ENCODE data around the gene SLC25A21. TPM values are rescaled to one million over a fixed set of nuclear protein-coding genes. Genes with fewer than 3 reads are reported as not detected.

The SLC25A21 gene
- total and polyA plus RNA-seq, 7 donors = 0.07 to 0.37 (median 0.18) TPM; not detected in 1

- H3K4me3 ChIP-seq = no peak overlapping the region
- WGBS, 3 donors = 74 to 81% (median 74%) methylated on average over 2 of the region's 2 CpGs
- DNase-seq = no peak
- no peaks in the 10 kb centered on the region for H3K36me3 ChIP-seq (ENCODE audit: insufficient read depth in 1 of 2, low read depth in 1 of 2)
- H3K27ac ChIP-seq = no peak overlapping the region
- no peak for ATAC-seq
- no peaks in the 10 kb centered on the region for H3K27me3 ChIP-seq (ENCODE audit: insufficient read depth in 3 of 3, low read length in 2 of 3)
- H3K4me1 ChIP-seq = no peaks in the 10 kb centered on the region
- intact Hi-C loops (cut with DNase I) = no loop called here
- TF ChIP-seq CTCF (IDR thresholded peaks at IDR 0.05) = no peak
- no peaks in the 10 kb centered on the region for H3K9me3 ChIP-seq
Measured at GRCh38 chr14:37051153-37051552, 121.3 kb downstream of the SLC25A21 start.

- no peak for TF ChIP-seq CTCF (IDR thresholded peaks at IDR 0.05)
- H3K9me3 ChIP-seq = no peaks in the 10 kb centered on the region
- no peaks in the 10 kb centered on the region for H3K36me3 ChIP-seq (ENCODE audit: insufficient read depth in 1 of 2, low read depth in 1 of 2)
- ATAC-seq (no peak), DNase-seq (no peak)
- no peaks in the 10 kb centered on the region for H3K4me1 ChIP-seq
- no peak overlapping the region for H3K27ac ChIP-seq
- no peaks in the 10 kb centered on the region for H3K27me3 ChIP-seq (ENCODE audit: insufficient read depth in 3 of 3, low read length in 2 of 3)
- H3K4me3 ChIP-seq = no peak overlapping the region
- intact Hi-C loops (cut with DNase I) = no loop called here
Measured at GRCh38 chr14:37048666-37049071, 123.7 kb downstream of the SLC25A21 start.

GRCh38 chr14:37047996-37048395 lies 124.4 kb downstream of the SLC25A21 start:
- Histone ChIP-seq H3K27ac (no peak overlapping the region), H3K9me3 (no peaks in the 10 kb centered on the region), H3K27me3 (ENCODE audit: insufficient read depth in 3 of 3, low read length in 2 of 3) (no peaks in the 10 kb centered on the region), H3K4me1 (no peaks in the 10 kb centered on the region), H3K4me3 (no peak overlapping the region), H3K36me3 (ENCODE audit: insufficient read depth in 1 of 2, low read depth in 1 of 2) (no peaks in the 10 kb centered on the region)
- no peak for DNase-seq
- 48 to 62% (median 51%) methylated on average over 4 of the region's 4 CpGs for WGBS, 3 donors
- ATAC-seq = no peak
- intact Hi-C loops (cut with DNase I) = no loop called here
- no peak for TF ChIP-seq CTCF (IDR thresholded peaks at IDR 0.05)

DNA sequence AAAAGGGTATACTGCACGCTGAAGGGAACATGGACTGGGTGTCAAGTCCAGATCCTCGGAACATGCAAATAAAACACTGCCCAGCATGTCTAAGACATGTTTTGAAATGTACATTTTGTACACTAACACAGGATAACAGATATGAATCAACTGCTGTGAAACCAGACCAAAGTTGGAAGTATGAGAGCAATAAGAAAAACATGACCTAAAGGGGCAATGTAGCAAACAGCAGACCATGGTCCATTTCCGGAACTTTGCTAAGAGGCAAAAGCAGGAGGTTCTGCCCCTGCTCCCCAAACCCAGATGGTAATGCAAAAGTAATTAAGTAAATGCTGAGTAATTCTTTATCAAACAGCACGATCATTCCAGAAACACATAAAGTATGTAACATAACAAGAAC lies 125.2 kb downstream of the SLC25A21 start:
- no peak for DNase-seq
- ATAC-seq = no peak
- no peaks in the 10 kb centered on the region for H3K9me3 ChIP-seq
- no peak overlapping the region for H3K4me3 ChIP-seq
- intact Hi-C loops (cut with DNase I) = no loop called here
- H3K27me3 ChIP-seq (ENCODE audit: insufficient read depth in 3 of 3, low read length in 2 of 3) = no peaks in the 10 kb centered on the region
- 81 to 91% (median 89%) methylated on average over 4 of the region's 4 CpGs for WGBS, 3 donors
- no peak overlapping the region for H3K27ac ChIP-seq
- no peaks in the 10 kb centered on the region for H3K4me1 ChIP-seq
- H3K36me3 ChIP-seq (ENCODE audit: insufficient read depth in 1 of 2, low read depth in 1 of 2) = no peaks in the 10 kb centered on the region
- TF ChIP-seq CTCF (IDR thresholded peaks at IDR 0.05) = no peak

- Histone ChIP-seq H3K27me3 (ENCODE audit: insufficient read depth in 3 of 3, low read length in 2 of 3) (no peaks in the 10 kb centered on the region), H3K9me3 (no peaks in the 10 kb centered on the region), H3K27ac (no peak overlapping the region), H3K4me3 (no peak overlapping the region), H3K4me1 (no peaks in the 10 kb centered on the region), H3K36me3 (ENCODE audit: insufficient read depth in 1 of 2, low read depth in 1 of 2) (no peaks in the 10 kb centered on the region)
- 74 to 81% (median 77%) methylated on average over 2 of the region's 2 CpGs for WGBS, 3 donors
- no peak for TF ChIP-seq CTCF (IDR thresholded peaks at IDR 0.05)
- ATAC-seq (no peak), DNase-seq (no peak)
- intact Hi-C loops (cut with DNase I) = no loop called here
Measured at GRCh38 chr14:37046815-37047214, 125.6 kb downstream of the SLC25A21 start.

All from psoas muscle (tissue), 8 donors.